DOHH2 (cell line): ENCODE measurements around the gene AGAP3.

Experiments used
- H3F3A ChIP-seq: fragments of 200-600 bp; sonication (generic), shearing (Covaris generic); 2 replicates; pipeline ENCODE4 v1.6.0; 2016; ENCODE audit warnings: antibody characterized with exemption, mild to moderate bottlenecking; ENCODE audit not compliant: control insufficient read depth, insufficient read depth
- H3K27ac ChIP-seq: fragments of 200-600 bp; sonication (generic); 2 replicates; pipeline ENCODE4 v1.5.1; 2014; ENCODE audit warnings: low read depth, mild to moderate bottlenecking, low read length, moderate library complexity
- H3K27me3 ChIP-seq: fragments of 200-600 bp; sonication (generic); 2 replicates; pipeline ENCODE4 v1.6.1; 2014; ENCODE audit warnings: mild to moderate bottlenecking, low read length, mixed read lengths; ENCODE audit not compliant: control insufficient read depth
- H3K36me3 ChIP-seq: fragments of 200-600 bp; sonication (generic); 2 replicates; pipeline ENCODE4 v1.6.1; 2014; ENCODE audit warnings: mild to moderate bottlenecking, low read length, moderate library complexity, mixed read lengths; ENCODE audit not compliant: control insufficient read depth
- H3K4me1 ChIP-seq: fragments of 200-600 bp; sonication (generic); 2 replicates; pipeline ENCODE4 v1.6.1; 2014; ENCODE audit warnings: mild to moderate bottlenecking, low read length, mixed read lengths; ENCODE audit not compliant: control insufficient read depth
- H3K4me2 ChIP-seq: fragments of 200-600 bp; sonication (generic); 2 replicates; pipeline ENCODE4 v1.6.0; 2014; ENCODE audit warnings: mild to moderate bottlenecking, low read length, moderate library complexity
- H3K4me3 ChIP-seq: fragments of 200-600 bp; sonication (generic); 2 replicates; pipeline ENCODE4 v1.5.1; 2014; ENCODE audit warnings: mild to moderate bottlenecking, low read length, mixed read lengths
- H3K79me2 ChIP-seq: fragments of 200-600 bp; sonication (generic); 2 replicates; pipeline ENCODE4 v1.6.1; 2014; ENCODE audit warnings: mild to moderate bottlenecking, low read length, mixed read lengths; ENCODE audit not compliant: control insufficient read depth
- H3K9me2 ChIP-seq: fragments of 200-600 bp; sonication (generic); replicated peaks from 2 replicates; pipeline ENCODE4 v1.6.1; 2014; ENCODE audit warnings: mild to moderate bottlenecking, low read length, mixed read lengths; ENCODE audit not compliant: control insufficient read depth
- H3K9me3 ChIP-seq: fragments of 200-600 bp; sonication (generic); 2 replicates; pipeline ENCODE4 v1.6.1; 2014; ENCODE audit warnings: antibody characterized with exemption, low read length, mixed read lengths; ENCODE audit not compliant: control insufficient read depth, insufficient read depth
- H4K20me1 ChIP-seq: fragments of 200-600 bp; sonication (generic); 2 replicates; pipeline ENCODE4 v1.6.0; 2014; ENCODE audit warnings: low read depth, mild to moderate bottlenecking, antibody characterized with exemption, low read length, moderate library complexity; ENCODE audit not compliant: control insufficient read depth, insufficient read depth
- CTCF ChIP-seq: fragments of 200-600 bp; sonication (generic); IDR thresholded peaks from one replicate; pipeline ENCODE4 v1.5.1; 2014; ENCODE audit warnings: antibody characterized with exemption, mild to moderate bottlenecking, low read depth, low read length; ENCODE audit not compliant: poor library complexity, severe bottlenecking
- EZH2phosphoT487 ChIP-seq: fragments of 200-600 bp; sonication (generic); IDR thresholded peaks from 2 replicates; pipeline ENCODE4 v1.6.1; 2017; ENCODE audit warnings: borderline replicate concordance, mild to moderate bottlenecking, antibody characterized with exemption, low read length, moderate library complexity, mixed read lengths

Gene AGAP3

GRCh38 chr7:151053751-151054150, 32.5 kb upstream of the AGAP3 start:
- no peak for TF ChIP-seq CTCF
- Histone ChIP-seq H3K4me3 (no peak overlapping the region), H3K27ac (no peak overlapping the region), H3K9me2 (no peaks in the 10 kb centered on the region), H3K79me2 (no peaks in the 10 kb centered on the region), H3F3A (peaks cover 3% of the 10 kb centered on the region), H4K20me1 (no peaks in the 10 kb centered on the region), H3K4me1 (peaks cover 20% of the 10 kb centered on the region), H3K4me2 (no peak overlapping the region), H3K27me3 (peaks cover 11% of the 10 kb centered on the region; the same call in 1 of the 2 replicates), H3K9me3 (no peaks in the 10 kb centered on the region), H3K36me3 (no peaks in the 10 kb centered on the region)

GRCh38 chr7:151056283-151056665, 30.0 kb upstream of the AGAP3 start:
- Histone ChIP-seq H3K9me3 (no peaks in the 10 kb centered on the region), H3K27me3 (no peaks in the 10 kb centered on the region), H3K36me3 (peaks cover 5% of the 10 kb centered on the region; the same call in 1 of the 2 replicates), H3K27ac (no peak overlapping the region), H3K9me2 (no peaks in the 10 kb centered on the region), H3K79me2 (peaks cover 18% of the 10 kb centered on the region), H3K4me2 (0 out of 2 replicates have a peak overlapping the region, but pooled peaks have one; percentile 64), H3K4me1 (peaks cover 32% of the 10 kb centered on the region), H4K20me1 (peaks cover 6% of the 10 kb centered on the region; the same call in 1 of the 2 replicates), H3K4me3 (no peak overlapping the region), H3F3A (peaks cover 7% of the 10 kb centered on the region)
- TF ChIP-seq EZH2phosphoT487 (no peak), CTCF (peak; percentile 16)

GRCh38 chr7:151056666-151057505, 29.4 kb upstream of the AGAP3 start:
- Histone ChIP-seq H4K20me1 (peaks cover 7% of the 10 kb centered on the region; the same call in 1 of the 2 replicates), H3F3A (peaks cover 7% of the 10 kb centered on the region), H3K36me3 (peaks cover 9% of the 10 kb centered on the region), H3K27me3 (no peaks in the 10 kb centered on the region), H3K4me1 (peaks cover 34% of the 10 kb centered on the region), H3K27ac (no peak overlapping the region), H3K9me2 (no peaks in the 10 kb centered on the region), H3K79me2 (peaks cover 24% of the 10 kb centered on the region), H3K4me3 (peak overlapping the region; percentile 89), H3K9me3 (no peaks in the 10 kb centered on the region), H3K4me2 (peak overlapping the region; percentile 64)
- TF ChIP-seq CTCF (no peak), EZH2phosphoT487 (no peak)
